ENCODE data around the gene RAD23A. TPM values are rescaled to one million over a fixed set of nuclear protein-coding genes. Genes with fewer than 3 reads are reported as not detected.
"Not testable (repeated sequence)": the region's sequence is repeated elsewhere in the genome, so short reads cannot be mapped to it uniquely, and the experiment has no call there.

RAD23A gene
- total RNA-seq, 2 donors from 2014 or later, result 78.5 to 121 TPM

- intact Hi-C loops (cut with DNase I), result no loop called here
- no peak overlapping the region for H3K4me3 ChIP-seq
- DNase-seq, result no peak
- H3K27me3 ChIP-seq, result no peaks in the 10 kb centered on the region
- peaks cover 14% of the 10 kb centered on the region for H3K36me3 ChIP-seq
- no peak overlapping the region for H3K9ac ChIP-seq (ENCODE audit: low read depth in 2 of 2, low read length in 2 of 2)
- peaks cover 7% of the 10 kb centered on the region for H3K4me1 ChIP-seq
- no peak overlapping the region for H3K27ac ChIP-seq
- no peak for TF ChIP-seq CTCF (IDR thresholded peaks at IDR 0.05)
- no peaks in the 10 kb centered on the region for H3K9me3 ChIP-seq
Measured at GRCh38 chr19:12952488-12953137, 7.0 kb downstream of the RAD23A start.

GRCh38 chr19:12953138-12953798 is 7.6 kb downstream of the RAD23A start:
- TF ChIP-seq CTCF (IDR thresholded peaks at IDR 0.05), result no peak
- intact Hi-C loops (cut with DNase I), result no loop called here
- Histone ChIP-seq H3K9ac (ENCODE audit: low read depth in 2 of 2, low read length in 2 of 2) (no peak overlapping the region), H3K27me3 (no peaks in the 10 kb centered on the region), H3K4me3 (no peak overlapping the region), H3K9me3 (no peaks in the 10 kb centered on the region), H3K27ac (peak overlapping the region; percentile 6), H3K4me1 (peaks cover 6% of the 10 kb centered on the region), H3K36me3 (peaks cover 12% of the 10 kb centered on the region)
- no peak for DNase-seq

GRCh38 chr19:12953799-12954611 is 8.3 kb downstream of the RAD23A start:
- peaks cover 7% of the 10 kb centered on the region for H3K36me3 ChIP-seq
- peaks cover 6% of the 10 kb centered on the region for H3K4me1 ChIP-seq
- no peaks in the 10 kb centered on the region for H3K9me3 ChIP-seq
- DNase-seq, result no peak
- intact Hi-C loops (cut with DNase I), result no loop called here
- H3K4me3 ChIP-seq, result no peak overlapping the region
- no peak for TF ChIP-seq CTCF (IDR thresholded peaks at IDR 0.05)
- no peaks in the 10 kb centered on the region for H3K27me3 ChIP-seq
- no peak overlapping the region for H3K9ac ChIP-seq (ENCODE audit: low read depth in 2 of 2, low read length in 2 of 2)
- peak overlapping the region; percentile 47 for H3K27ac ChIP-seq

GRCh38 chr19:12954612-12954962 is 8.9 kb downstream of the RAD23A start:
- Histone ChIP-seq H3K36me3 (peaks cover 3% of the 10 kb centered on the region), H3K4me1 (peaks cover 6% of the 10 kb centered on the region), H3K4me3 (no peak overlapping the region), H3K27ac (peak overlapping the region; percentile 47), H3K9me3 (no peaks in the 10 kb centered on the region), H3K9ac (ENCODE audit: low read depth in 2 of 2, low read length in 2 of 2) (no peak overlapping the region), H3K27me3 (no peaks in the 10 kb centered on the region)
- TF ChIP-seq CTCF (IDR thresholded peaks at IDR 0.05), result no peak
- intact Hi-C loops (cut with DNase I), result no loop called here
- DNase-seq, result peak; percentile 36

- intact Hi-C loops (cut with DNase I); H3K9ac ChIP-seq (ENCODE audit: low read depth in 2 of 2, low read length in 2 of 2); H3K36me3 ChIP-seq; H3K27me3 ChIP-seq; H3K27ac ChIP-seq; DNase-seq; H3K4me3 ChIP-seq; H3K4me1 ChIP-seq; H3K9me3 ChIP-seq: not testable (repeated sequence)
Measured at GRCh38 chr19:12955575-12955974, 9.9 kb downstream of the RAD23A start.

Measured in colonic mucosa (tissue), 4 donors.